Activated naive CD4-positive, alpha-beta T cell treated with anti-CD3 and anti-CD28 coated beads, Interleukin-2, amount 10 ng/mL, durations not matched to agents 7 days and 5 days (primary cell): ENCODE data around the gene RBM44.
"Not testable (repeated sequence)": the region's sequence is repeated elsewhere in the genome, so short reads cannot be mapped to it uniquely, and the experiment has no call there.

Experiments used
- CTCF ChIA-PET: fragments of 350-600 bp; sonication (Branson Sonifier 250); formaldehyde crosslinking; loops from one replicate; lab custom pipeline; 2021; ENCODE audit warnings: antibody characterized with exemption; lab: Charles Lee
- DNase-seq: peaks from one replicate; pipeline ENCODE4 v3.0.0-alpha.2; 2020
- H3K27ac Mint-ChIP-seq: one replicate; pipeline ENCODE4 v1.8.0; 2021; ENCODE audit warnings: mild to moderate bottlenecking, moderate library complexity, mixed read lengths
- H3K27me3 Mint-ChIP-seq: one replicate; pipeline ENCODE4 v1.8.0; 2021; ENCODE audit warnings: mild to moderate bottlenecking, mixed read lengths
- H3K36me3 Mint-ChIP-seq: one replicate; pipeline ENCODE4 v1.8.0; 2021; ENCODE audit warnings: mixed read lengths
- H3K4me1 Mint-ChIP-seq: one replicate; pipeline ENCODE4 v1.8.0; 2021; ENCODE audit warnings: mixed read lengths
- H3K4me3 Mint-ChIP-seq: one replicate; pipeline ENCODE4 v1.8.0; 2021; ENCODE audit warnings: mild to moderate bottlenecking, moderate library complexity, mixed read lengths
- H3K9me3 Mint-ChIP-seq: one replicate; pipeline ENCODE4 v1.8.0; 2021; ENCODE audit warnings: mixed read lengths

RBM44 gene

DNA sequence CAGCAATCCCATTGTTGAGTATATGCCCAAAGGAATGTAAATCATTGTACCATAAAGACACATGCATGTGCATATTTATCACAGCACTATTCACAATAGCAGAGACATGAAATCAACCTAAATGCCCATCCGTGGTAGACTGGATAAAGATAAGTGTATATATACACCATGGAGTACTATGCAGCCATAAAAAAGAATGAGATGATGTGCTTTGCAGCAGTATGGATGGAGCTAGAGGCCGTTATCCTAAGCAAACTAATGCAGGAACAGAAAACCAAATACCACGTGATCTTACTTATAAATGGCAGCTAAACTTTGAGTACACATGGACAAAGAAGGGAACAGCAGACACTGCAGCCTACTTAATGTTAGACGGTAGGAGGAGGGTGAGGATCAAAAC, 42.5 kb downstream of the RBM44 start:
- DNase-seq: no peak
- H3K9me3 Mint-ChIP-seq: peaks cover 7% of the 10 kb centered on the region
- peaks cover 11% of the 10 kb centered on the region for H3K27me3 Mint-ChIP-seq
- H3K4me1 Mint-ChIP-seq: no peaks in the 10 kb centered on the region
- no peak overlapping the region for H3K4me3 Mint-ChIP-seq
- CTCF ChIA-PET: no interaction called here
- no peaks in the 10 kb centered on the region for H3K36me3 Mint-ChIP-seq
- no peak overlapping the region for H3K27ac Mint-ChIP-seq

DNA sequence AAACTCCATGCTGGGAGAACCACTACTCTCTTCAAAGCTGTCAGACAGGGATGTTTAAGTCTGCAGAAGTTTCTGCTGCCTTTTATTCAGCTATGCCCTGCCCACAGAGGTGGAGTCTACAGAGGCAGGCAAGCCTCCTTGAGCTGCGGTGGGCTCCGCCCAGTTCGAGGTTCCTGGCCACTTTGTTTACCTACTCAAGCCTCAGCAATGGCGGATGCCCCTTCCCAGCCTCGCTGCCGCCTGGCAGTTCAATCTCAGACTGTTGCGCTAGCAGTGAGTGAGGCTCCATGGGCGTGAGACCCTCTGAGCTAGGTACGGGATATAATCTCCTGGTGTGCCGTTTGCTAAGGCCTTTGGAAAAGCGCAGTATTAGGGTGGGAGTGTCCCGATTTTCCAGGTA, 50.4 kb downstream of the RBM44 start:
- H3K27ac Mint-ChIP-seq, CTCF ChIA-PET, H3K4me3 Mint-ChIP-seq, H3K4me1 Mint-ChIP-seq, H3K36me3 Mint-ChIP-seq, DNase-seq, H3K9me3 Mint-ChIP-seq: not testable (repeated sequence)
- H3K27me3 Mint-ChIP-seq: peaks cover 23% of the 10 kb centered on the region

DNA sequence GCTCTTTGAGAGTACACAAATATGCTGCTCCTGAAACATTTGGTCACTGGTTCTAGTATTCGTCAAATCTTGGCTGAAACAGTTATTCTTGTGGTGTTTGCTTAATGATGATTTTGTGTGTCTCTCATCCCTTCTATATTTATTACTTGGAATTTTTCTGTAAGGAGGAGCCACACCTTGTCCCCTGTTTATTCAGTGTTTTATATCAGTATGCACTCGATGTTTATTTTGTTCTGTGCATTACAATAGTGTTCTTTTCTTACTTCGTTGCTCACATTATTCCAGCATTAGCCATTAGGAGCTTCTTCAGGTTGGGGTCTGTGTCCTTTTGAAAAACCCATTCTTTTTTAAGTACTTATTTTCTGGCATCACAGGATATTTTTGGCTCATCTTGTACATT, 55.7 kb downstream of the RBM44 start:
- CTCF ChIA-PET: interaction anchor here (1.3 kb wide), 1 partner anchor 410 kb away, joined by 3 read pairs; no protein-coding TSS in a partner anchor
- Mint-ChIP-seq H3K36me3 (peaks cover 1% of the 10 kb centered on the region), H3K27me3 (peaks cover 38% of the 10 kb centered on the region), H3K27ac (no peak overlapping the region), H3K9me3 (no peaks in the 10 kb centered on the region), H3K4me3 (no peak overlapping the region), H3K4me1 (peaks cover 11% of the 10 kb centered on the region)
- no peak for DNase-seq

DNA sequence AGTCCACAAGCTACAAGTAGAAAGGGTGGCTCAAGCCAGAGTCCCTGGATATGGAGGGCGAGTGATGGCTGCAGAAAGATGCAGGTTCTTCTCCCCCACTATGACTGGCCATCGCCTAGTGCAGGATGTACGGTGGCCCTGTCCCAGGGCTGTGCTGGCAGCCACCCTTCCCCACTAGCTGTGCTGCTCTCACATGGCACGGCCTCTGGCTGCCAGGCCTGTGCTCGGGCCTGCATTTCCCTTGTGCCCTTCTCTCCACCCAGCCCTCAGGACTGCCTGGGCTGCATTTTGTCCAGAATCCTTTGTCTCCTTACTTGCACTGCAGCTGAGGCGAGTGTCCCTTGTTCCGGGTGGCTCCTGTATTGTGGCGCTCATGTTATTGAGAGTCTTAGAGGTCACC, 59.2 kb downstream of the RBM44 start:
- Mint-ChIP-seq H3K4me3 (no peak overlapping the region), H3K27me3 (peaks cover 57% of the 10 kb centered on the region), H3K9me3 (no peaks in the 10 kb centered on the region), H3K27ac (no peak overlapping the region), H3K4me1 (peaks cover 26% of the 10 kb centered on the region), H3K36me3 (peaks cover 1% of the 10 kb centered on the region)
- CTCF ChIA-PET: interaction anchor here (0.6 to 2.9 kb wide), 15 partner anchors 16 to 405 kb away, joined by 3 to 24 read pairs (median 3); no protein-coding TSS in a partner anchor
- DNase-seq: no peak

DNA sequence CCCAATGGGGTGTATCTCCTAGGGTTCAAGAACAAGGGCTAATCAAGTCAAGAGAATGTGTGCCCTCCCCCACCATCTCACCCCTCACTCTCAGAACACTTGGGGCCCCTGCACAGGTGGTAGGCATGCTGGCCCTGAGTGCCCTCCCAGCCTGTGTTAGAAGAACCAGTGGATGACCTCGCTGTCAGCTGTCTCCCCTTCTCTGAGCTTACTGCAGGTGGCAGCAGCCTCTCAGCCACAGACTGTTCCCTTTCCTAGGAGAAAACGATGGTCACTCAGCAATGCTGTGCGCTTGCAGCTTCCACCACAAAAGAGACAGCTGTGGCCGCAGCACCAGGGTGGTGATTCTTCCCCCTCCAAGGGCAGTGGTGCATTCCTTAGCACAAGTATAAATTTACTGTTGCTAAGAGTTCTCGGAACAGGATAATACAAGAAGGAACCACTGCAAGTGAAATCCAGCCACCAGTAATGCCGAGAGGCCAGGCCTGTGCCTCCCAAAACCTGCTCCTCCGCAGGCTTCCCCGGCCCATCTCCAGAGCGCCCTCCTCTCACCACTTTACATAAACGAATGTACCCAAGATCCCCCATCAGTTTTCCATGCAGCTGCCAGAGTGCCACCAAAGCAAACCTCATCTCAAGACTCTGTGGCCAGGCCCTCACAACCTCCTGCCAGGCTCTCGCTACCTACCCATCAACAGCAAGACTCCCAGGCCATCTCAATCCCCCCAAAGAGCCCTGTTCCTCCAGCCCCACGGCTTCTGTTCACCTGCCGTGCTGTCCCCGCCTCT, 59.9 kb downstream of the RBM44 start:
- Mint-ChIP-seq H3K27me3 (peaks cover 63% of the 10 kb centered on the region), H3K27ac (no peak overlapping the region), H3K4me3 (peak overlapping the region; percentile 72), H3K9me3 (no peaks in the 10 kb centered on the region), H3K36me3 (peaks cover 1% of the 10 kb centered on the region), H3K4me1 (peaks cover 26% of the 10 kb centered on the region)
- CTCF ChIA-PET: interaction anchor here (0.6 to 2.9 kb wide), 17 partner anchors 8 to 404 kb away, joined by 3 to 24 read pairs (median 3); no protein-coding TSS in a partner anchor
- peak; percentile 73 for DNase-seq

DNA sequence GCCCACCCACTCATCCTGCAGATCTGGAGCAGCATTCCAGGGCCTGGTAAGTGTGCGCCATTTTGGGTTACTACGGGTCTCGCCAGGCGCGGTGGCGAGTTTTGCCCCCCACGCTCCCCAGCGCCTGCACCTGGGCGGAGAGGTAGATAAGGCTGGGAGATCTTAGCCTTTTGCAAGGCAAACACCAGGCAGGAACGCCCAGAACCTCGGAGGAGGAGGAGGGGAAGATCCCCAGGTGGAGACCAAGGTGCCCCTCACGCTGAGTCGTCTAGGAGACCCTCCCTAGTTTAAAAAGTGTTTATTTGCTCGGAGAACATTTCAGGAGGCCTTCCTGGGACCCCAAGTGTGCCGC, 60.5 kb downstream of the RBM44 start:
- H3K4me1 Mint-ChIP-seq: peaks cover 26% of the 10 kb centered on the region
- CTCF ChIA-PET: interaction anchor here (0.8 to 2.9 kb wide), 8 partner anchors 8 to 404 kb away, joined by 3 to 24 read pairs (median 4); no protein-coding TSS in a partner anchor
- peak overlapping the region; percentile 72 for H3K4me3 Mint-ChIP-seq
- peaks cover 64% of the 10 kb centered on the region for H3K27me3 Mint-ChIP-seq
- H3K27ac Mint-ChIP-seq: no peak overlapping the region
- H3K9me3 Mint-ChIP-seq: no peaks in the 10 kb centered on the region
- H3K36me3 Mint-ChIP-seq: peaks cover 1% of the 10 kb centered on the region
- no peak for DNase-seq

DNA sequence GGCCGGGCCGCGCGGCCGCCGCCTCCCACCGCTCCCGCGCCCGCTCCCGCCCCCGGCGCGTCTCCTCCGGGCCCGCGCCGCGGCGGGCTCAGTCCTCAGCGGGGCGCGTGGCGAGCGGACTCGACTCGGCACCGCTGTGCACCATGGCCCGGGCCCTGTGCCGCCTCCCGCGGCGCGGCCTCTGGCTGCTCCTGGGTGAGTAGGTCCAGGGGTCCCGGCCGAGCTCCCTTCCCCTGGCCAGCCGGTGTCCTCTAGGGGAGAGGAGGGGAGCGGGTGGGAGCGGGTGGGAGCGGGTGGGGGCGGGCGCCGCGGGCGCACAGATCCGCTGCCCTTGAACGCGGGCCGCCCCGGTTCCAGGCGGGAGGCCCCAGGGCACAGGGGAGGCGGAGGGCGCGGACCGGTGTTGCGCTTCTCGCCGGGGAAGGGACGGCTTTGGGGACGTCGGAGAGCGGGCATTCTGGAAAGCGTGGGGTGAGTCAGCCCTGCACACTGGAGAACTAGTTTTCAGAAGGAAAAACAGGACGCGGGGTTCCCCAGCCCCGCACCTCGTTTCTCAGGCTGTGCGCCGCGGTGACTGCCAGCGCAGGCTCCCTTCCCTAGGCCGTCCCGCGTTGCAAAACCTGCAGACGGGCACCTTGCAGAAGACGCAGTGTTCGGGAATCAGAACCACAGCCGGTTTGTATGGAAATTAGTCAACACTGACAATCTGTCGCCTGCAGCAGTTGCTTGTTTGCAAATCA, 61.1 kb downstream of the RBM44 start, which contains the start of gene RAMP1:
TSS of gene RAMP1 (plus strand) at position 91 of the 740 bp plus-strand sequence. CDS start at position 144, 53 bp downstream.
- H3K4me1 Mint-ChIP-seq: peaks cover 26% of the 10 kb centered on the region
- peak within 1 kb of the TSS; percentile 72 for H3K4me3 Mint-ChIP-seq
- peaks cover 70% of the 10 kb centered on the region for H3K27me3 Mint-ChIP-seq
- H3K36me3 Mint-ChIP-seq: peaks cover 1% of the 10 kb centered on the region
- no peaks in the 10 kb centered on the region for H3K9me3 Mint-ChIP-seq
- CTCF ChIA-PET: no interaction called here
- peak; percentile 38 for DNase-seq
- H3K27ac Mint-ChIP-seq: peak within 1 kb of the TSS; percentile 30

DNA sequence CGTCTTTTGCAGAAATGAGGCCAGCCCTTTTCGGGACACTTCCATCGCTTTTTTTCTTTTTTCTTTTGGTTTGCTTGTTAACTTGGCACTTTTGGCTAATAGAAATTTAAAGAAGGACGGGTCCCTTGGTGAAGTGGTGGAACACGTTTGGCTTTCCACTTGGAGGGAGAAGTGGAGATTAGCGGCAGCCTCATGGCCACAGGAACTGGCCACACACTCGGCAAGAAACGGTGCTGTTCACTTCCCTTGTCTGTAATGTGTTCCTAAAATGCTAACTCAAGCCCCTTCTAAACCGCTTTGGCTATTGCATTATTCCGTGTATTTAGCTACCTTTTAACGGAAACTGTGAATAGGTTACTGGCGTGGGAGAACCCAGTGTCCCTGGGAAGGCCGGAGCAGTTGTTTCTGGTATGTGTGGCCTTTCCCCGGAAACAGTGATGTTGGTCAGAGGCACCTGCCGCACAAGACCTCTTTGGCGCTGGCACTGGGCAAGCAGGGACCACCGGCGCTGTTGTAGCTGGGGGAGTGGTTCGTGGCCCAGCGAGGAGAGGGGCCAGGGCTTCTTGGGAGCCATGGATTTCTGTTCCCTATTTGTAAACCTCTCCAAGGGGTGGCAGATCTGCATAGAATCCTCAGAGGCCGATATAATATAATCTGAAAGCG, 61.8 kb downstream of the RBM44 start:
- Mint-ChIP-seq H3K4me1 (peaks cover 26% of the 10 kb centered on the region), H3K27ac (no peak overlapping the region), H3K4me3 (peak overlapping the region; percentile 71), H3K36me3 (peaks cover 1% of the 10 kb centered on the region), H3K9me3 (no peaks in the 10 kb centered on the region), H3K27me3 (peaks cover 73% of the 10 kb centered on the region)
- no peak for DNase-seq
- CTCF ChIA-PET: no interaction called here

DNA sequence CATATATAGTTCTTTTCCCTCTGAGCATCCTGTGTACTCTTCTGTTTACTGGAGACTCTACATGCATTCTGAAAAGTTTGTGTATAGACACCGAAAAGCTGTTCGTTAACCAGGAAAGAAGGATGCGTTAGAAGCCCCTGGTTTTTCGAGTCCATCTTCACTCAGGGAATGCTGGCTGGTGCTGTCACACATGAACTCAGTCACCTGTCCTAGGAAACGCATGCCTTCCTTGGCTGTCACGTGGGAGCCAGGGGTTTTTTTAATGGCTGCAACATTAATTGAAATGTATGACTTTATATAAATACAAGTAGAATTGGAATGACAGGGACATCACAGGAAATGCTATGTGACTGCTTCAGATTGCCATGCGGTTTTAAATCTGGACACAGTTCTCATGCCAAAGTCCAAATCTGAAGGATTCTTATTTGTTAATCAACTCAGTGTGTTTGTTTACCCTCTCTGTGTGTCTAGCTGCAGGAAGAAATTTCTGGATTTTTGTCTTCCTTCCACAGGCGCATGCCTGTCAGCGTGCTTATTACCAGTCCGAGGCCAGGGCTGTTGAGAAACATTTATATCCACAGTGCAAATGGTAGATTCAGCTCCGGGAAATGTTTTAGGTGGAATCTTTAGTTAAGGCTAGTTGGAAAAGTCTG, 63.4 kb downstream of the RBM44 start:
- Mint-ChIP-seq H3K9me3 (no peaks in the 10 kb centered on the region), H3K36me3 (peaks cover 1% of the 10 kb centered on the region), H3K4me3 (no peak overlapping the region), H3K27ac (no peak overlapping the region), H3K27me3 (peaks cover 79% of the 10 kb centered on the region), H3K4me1 (peaks cover 26% of the 10 kb centered on the region)
- CTCF ChIA-PET: no interaction called here
- DNase-seq: no peak

DNA sequence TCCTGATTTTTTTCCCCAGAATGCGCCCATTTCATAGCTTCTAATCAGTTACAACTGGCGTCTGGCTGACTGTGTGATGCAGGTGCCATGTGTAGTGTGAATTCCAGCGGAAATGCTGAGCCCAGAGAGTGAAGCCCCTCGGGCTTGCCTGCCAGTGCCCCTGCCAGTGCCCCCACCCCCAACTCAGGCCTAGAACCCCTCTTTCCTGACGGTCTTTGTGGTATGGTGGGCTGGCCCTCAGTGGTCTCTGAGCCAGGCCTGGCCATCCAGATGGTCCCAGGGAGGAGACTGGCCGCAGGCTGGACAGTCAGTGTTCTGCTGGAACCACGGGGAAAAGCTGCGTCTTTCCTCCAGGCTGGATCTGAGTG, 63.9 kb downstream of the RBM44 start:
- Mint-ChIP-seq H3K4me3 (no peak overlapping the region), H3K36me3 (peaks cover 1% of the 10 kb centered on the region), H3K27me3 (peaks cover 81% of the 10 kb centered on the region), H3K4me1 (peaks cover 26% of the 10 kb centered on the region), H3K9me3 (no peaks in the 10 kb centered on the region), H3K27ac (no peak overlapping the region)
- DNase-seq: no peak
- CTCF ChIA-PET: interaction anchor here (1.0 kb wide), 1 partner anchor 36 kb away, joined by 3 read pairs; no protein-coding TSS in a partner anchor

DNA sequence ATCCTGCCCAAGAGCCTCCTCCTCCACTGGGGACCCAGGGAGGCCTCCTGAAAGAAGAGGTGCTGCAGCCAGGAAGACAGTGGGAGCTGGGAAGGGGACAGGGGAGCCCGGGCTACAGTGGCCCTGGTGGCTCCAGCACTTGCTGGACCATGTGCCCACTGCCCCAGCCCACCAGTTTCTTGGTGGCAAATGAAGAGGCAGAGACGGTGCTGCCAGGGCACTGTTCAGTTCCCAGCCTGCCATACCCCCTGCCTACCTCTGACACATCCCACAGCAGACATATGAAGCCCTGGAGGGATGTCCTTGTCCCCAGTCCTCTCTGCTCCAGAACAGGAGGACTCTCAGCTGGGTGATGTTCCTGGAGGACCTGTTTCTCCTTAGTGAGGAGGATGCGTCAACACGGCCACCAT, 64.5 kb downstream of the RBM44 start:
- H3K27me3 Mint-ChIP-seq: peaks cover 81% of the 10 kb centered on the region
- no peak for DNase-seq
- peaks cover 1% of the 10 kb centered on the region for H3K36me3 Mint-ChIP-seq
- CTCF ChIA-PET: interaction anchor here (1.0 kb wide), 1 partner anchor 36 kb away, joined by 3 read pairs; no protein-coding TSS in a partner anchor
- peaks cover 26% of the 10 kb centered on the region for H3K4me1 Mint-ChIP-seq
- no peak overlapping the region for H3K4me3 Mint-ChIP-seq
- no peaks in the 10 kb centered on the region for H3K9me3 Mint-ChIP-seq
- peak overlapping the region; percentile 28 for H3K27ac Mint-ChIP-seq

DNA sequence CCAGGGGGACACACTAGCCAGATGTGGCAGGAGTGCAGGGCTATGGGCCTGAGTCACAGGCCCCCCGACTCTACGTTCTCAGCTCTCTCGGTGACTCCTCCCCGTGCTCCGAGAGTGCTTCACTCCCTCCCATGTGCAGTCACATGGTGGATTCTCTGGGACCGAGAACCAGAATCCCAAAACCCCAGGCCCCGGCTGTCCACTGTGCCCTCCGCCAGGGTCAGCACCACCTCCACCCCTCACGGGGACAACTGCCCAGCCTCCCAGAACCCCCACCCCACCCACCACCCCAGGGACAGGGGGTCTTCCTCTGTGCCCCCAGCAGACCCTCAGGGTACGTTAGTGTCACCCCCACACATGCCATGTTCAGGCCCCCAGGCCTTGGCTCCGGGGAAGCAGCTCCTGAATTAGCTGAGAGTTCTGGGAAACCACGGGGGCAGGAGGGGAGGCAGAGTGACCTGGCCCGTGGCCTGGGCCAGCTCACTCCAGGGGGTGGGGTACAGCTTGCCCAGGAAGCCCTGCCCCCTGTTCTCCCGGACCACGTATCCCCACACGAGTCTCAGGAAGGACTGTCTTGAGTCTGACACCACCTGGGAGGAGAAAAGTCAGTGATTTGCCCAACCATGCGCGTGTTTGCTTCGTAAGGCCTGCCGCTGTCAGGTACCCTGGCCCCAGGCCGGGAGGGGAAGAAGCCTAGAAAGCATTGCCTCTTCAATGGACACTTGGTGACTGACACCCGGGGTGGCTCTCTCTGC, 65.3 kb downstream of the RBM44 start:
- CTCF ChIA-PET: interaction anchor here (1.0 to 1.1 kb wide), 2 partner anchors 35 to 173 kb away, joined by 3 read pairs; no protein-coding TSS in a partner anchor
- no peak overlapping the region for H3K27ac Mint-ChIP-seq

DNA sequence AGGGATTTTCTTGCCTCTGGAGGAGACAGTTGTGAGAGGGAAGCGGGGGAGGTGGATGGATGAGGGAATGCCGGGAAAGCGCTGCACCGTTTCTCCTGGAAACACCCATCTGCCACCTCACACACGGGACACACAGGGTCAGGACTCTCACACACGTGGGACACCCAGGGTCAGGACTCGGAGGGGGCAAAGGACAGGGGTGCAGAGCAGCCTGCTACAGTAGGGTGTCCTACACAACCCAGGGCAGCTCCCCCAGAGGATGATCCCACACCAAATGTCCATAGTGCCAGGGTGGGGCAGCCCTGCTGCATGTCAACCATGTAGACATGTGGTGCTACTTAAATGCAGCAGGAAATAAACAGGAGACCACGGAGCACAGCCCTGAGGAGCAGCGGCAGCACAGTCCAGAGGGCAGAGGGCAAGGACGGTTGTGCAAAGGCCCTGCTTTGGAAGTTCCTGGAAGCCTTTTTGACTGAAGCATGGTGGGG, 65.9 kb downstream of the RBM44 start:
- peaks cover 1% of the 10 kb centered on the region for H3K36me3 Mint-ChIP-seq
- DNase-seq: no peak
- H3K27ac Mint-ChIP-seq: no peak overlapping the region
- CTCF ChIA-PET: interaction anchor here (1.1 kb wide), 1 partner anchor 173 kb away, joined by 3 read pairs; no protein-coding TSS in a partner anchor
- no peak overlapping the region for H3K4me3 Mint-ChIP-seq
- no peaks in the 10 kb centered on the region for H3K9me3 Mint-ChIP-seq
- H3K27me3 Mint-ChIP-seq: peaks cover 82% of the 10 kb centered on the region
- peaks cover 29% of the 10 kb centered on the region for H3K4me1 Mint-ChIP-seq

More for the DNA sequence above, 65.3 kb downstream of the RBM44 start:
- Mint-ChIP-seq H3K27me3 (peaks cover 81% of the 10 kb centered on the region), H3K4me1 (peaks cover 26% of the 10 kb centered on the region), H3K36me3 (peaks cover 1% of the 10 kb centered on the region), H3K9me3 (no peaks in the 10 kb centered on the region), H3K4me3 (no peak overlapping the region)
- no peak for DNase-seq
